Central memory CD8-positive, alpha-beta T cell (primary cell): ENCODE data around the gene ELMOD3.
"Not testable (repeated sequence)": the region's sequence is repeated elsewhere in the genome, so short reads cannot be mapped to it uniquely, and the experiment has no call there.

ENCODE experiments used
- ATAC-seq: fragments of 150-1000 bp; cut with Tn5 transposase; replicated peaks from 2 replicates; pipeline ENCODE4 v1.10.0; 2022; ENCODE audit warnings: mild to moderate bottlenecking, moderate FRiP score, moderate number of reproducible peaks; ENCODE audit not compliant: poor library complexity, severe bottlenecking; ENCODE audit errors: extremely low read depth
- DNase-seq, 2 donors: peaks; one replicate each; pipeline ENCODE4 v3.0.0; 2021; ENCODE audit warnings: low spot score in 2 of 2
- H3K27ac Mint-ChIP-seq: one replicate; pipeline ENCODE4 v1.8.0; 2022; ENCODE audit warnings: low read depth, mild to moderate bottlenecking, moderate library complexity, mixed read lengths
- H3K27me3 Mint-ChIP-seq: one replicate; pipeline ENCODE4 v1.8.0; 2022; ENCODE audit warnings: mixed read lengths
- H3K36me3 Mint-ChIP-seq: one replicate; pipeline ENCODE4 v1.8.0; 2022; ENCODE audit warnings: mild to moderate bottlenecking, moderate library complexity, mixed read lengths; ENCODE audit not compliant: insufficient read depth
- H3K4me1 Mint-ChIP-seq: one replicate; pipeline ENCODE4 v1.8.0; 2022; ENCODE audit warnings: mixed read lengths
- H3K4me3 Mint-ChIP-seq: one replicate; pipeline ENCODE4 v1.8.0; 2022; ENCODE audit warnings: mild to moderate bottlenecking, moderate library complexity, mixed read lengths
- H3K9me3 Mint-ChIP-seq: one replicate; pipeline ENCODE4 v1.8.0; 2022; ENCODE audit warnings: mixed read lengths

Gene ELMOD3

GRCh38 chr2:85400541-85401463 is 46.2 kb downstream of the ELMOD3 start:
- Mint-ChIP-seq H3K36me3 (peaks cover 13% of the 10 kb centered on the region), H3K4me1 (peaks cover 10% of the 10 kb centered on the region), H3K27me3 (no peaks in the 10 kb centered on the region), H3K9me3 (peaks cover 12% of the 10 kb centered on the region), H3K27ac (no peak overlapping the region), H3K4me3 (no peak overlapping the region)
- ATAC-seq: no peak
- no peak for DNase-seq

- Mint-ChIP-seq H3K27ac (no peak overlapping the region), H3K27me3 (no peaks in the 10 kb centered on the region), H3K4me3 (no peak overlapping the region), H3K4me1 (peaks cover 10% of the 10 kb centered on the region), H3K9me3 (peaks cover 12% of the 10 kb centered on the region), H3K36me3 (peaks cover 14% of the 10 kb centered on the region)
- no peak for ATAC-seq
- DNase-seq: no peak
These were observed 46.9 kb downstream of the ELMOD3 start for GRCh38 chr2:85401464-85401805.

GRCh38 chr2:85401844-85402243 is 47.3 kb downstream of the ELMOD3 start:
- no peak for DNase-seq
- ATAC-seq: no peak
- H3K4me3 Mint-ChIP-seq: no peak overlapping the region
- H3K27ac Mint-ChIP-seq: no peak overlapping the region
- peaks cover 12% of the 10 kb centered on the region for H3K9me3 Mint-ChIP-seq
- peaks cover 10% of the 10 kb centered on the region for H3K4me1 Mint-ChIP-seq
- H3K36me3 Mint-ChIP-seq: peaks cover 14% of the 10 kb centered on the region
- H3K27me3 Mint-ChIP-seq: no peaks in the 10 kb centered on the region

- peaks cover 37% of the 10 kb centered on the region for H3K4me1 Mint-ChIP-seq
- H3K27me3 Mint-ChIP-seq: no peaks in the 10 kb centered on the region
These were observed 50.9 kb downstream of the ELMOD3 start for GRCh38 chr2:85405201-85406059.

GRCh38 chr2:85409845-85410583 is 55.4 kb downstream of the ELMOD3 start, which contains the start of gene CAPG:
Gene CAPG (minus strand): TSS chr2:85410366. CDS start chr2:85402145, 8,221 bp downstream.
- peak; percentile 12 for ATAC-seq
- Mint-ChIP-seq H3K9me3 (peaks cover 5% of the 10 kb centered on the region), H3K4me1 (peaks cover 46% of the 10 kb centered on the region), H3K36me3 (peaks cover 10% of the 10 kb centered on the region), H3K4me3 (peak within 1 kb of the TSS; percentile 69), H3K27me3 (peaks cover 9% of the 10 kb centered on the region), H3K27ac (peak within 1 kb of the TSS; percentile 55)
- no peak for DNase-seq

More at GRCh38 chr2:85405201-85406059, 50.9 kb downstream of the ELMOD3 start:
- peak in 1 of 2 donors; percentile 30 for DNase-seq
- Mint-ChIP-seq H3K9me3 (peaks cover 12% of the 10 kb centered on the region), H3K4me3 (peak overlapping the region; percentile 22), H3K36me3 (peaks cover 14% of the 10 kb centered on the region), H3K27ac (no peak overlapping the region)
- peak; percentile 64 for ATAC-seq

DNA sequence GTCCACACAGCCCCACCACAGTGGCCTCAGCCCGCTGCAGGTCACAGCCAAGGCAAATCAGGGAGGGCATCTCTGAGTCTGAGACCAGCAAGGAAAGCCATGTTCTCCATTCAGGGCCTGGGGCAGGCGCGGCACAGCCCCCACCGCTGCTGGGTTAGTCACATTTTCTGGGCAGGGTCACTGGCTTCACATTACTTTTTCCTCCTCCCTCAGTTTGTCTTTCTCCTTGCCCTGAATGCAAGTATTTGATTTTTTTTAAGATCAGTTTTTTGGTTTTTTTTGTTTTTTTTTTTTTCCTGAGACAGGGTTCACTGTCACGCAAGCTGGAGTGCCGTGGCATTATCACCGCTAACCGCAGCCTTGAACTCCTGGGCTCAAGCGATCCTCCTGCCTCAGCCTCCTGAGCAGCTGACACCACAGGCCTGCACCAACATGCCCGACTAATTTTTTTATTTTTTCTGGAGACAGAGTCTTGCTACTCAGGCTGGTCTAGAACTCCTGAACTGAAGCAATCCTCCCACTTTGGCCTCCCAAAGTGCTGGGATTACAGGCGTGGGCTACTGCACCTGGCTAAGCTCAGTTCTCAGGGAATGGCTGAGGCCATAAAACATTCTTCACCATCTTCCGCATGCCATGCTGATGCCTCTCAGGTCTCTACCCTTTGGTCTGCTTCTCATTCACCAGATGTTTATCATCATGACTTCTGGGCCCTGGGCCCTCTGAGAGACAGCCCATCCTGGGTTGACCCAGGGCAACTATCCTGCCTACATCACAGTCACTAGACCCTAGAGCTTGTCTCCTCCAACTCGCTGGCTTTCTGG is 56.2 kb downstream of the ELMOD3 start:
- H3K27ac Mint-ChIP-seq: peak overlapping the region; percentile 55
- H3K36me3 Mint-ChIP-seq: peaks cover 4% of the 10 kb centered on the region
- no peaks in the 10 kb centered on the region for H3K9me3 Mint-ChIP-seq
- peak overlapping the region; percentile 69 for H3K4me3 Mint-ChIP-seq
- peaks cover 46% of the 10 kb centered on the region for H3K4me1 Mint-ChIP-seq
- DNase-seq (no peak), ATAC-seq (no peak)
- peaks cover 9% of the 10 kb centered on the region for H3K27me3 Mint-ChIP-seq

DNA sequence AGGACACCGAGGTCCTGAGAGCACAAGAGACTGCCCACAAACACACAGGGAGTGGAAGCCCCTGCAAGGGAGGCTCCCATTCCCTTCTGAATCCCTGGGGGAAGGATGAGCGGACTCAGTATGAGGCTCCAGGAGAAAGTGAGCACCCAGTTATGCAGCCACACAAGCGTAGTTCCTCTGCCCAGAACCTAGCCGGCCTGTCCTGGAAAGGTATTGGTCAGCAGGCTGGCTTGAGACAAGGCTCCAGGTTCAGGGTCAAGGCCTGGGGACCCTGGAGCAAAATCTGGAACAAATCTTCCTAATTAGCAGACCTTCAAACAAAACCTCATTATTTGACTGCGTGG is 56.8 kb downstream of the ELMOD3 start:
- ATAC-seq (no peak), DNase-seq (no peak)
- H3K27ac Mint-ChIP-seq: peak overlapping the region; percentile 55
- H3K36me3 Mint-ChIP-seq: peaks cover 4% of the 10 kb centered on the region
- peak overlapping the region; percentile 69 for H3K4me3 Mint-ChIP-seq
- peaks cover 47% of the 10 kb centered on the region for H3K4me1 Mint-ChIP-seq
- H3K27me3 Mint-ChIP-seq: peaks cover 9% of the 10 kb centered on the region
- H3K9me3 Mint-ChIP-seq: no peaks in the 10 kb centered on the region

GRCh38 chr2:85413592-85414420 is 59.2 kb downstream of the ELMOD3 start:
- Mint-ChIP-seq H3K9me3 (no peaks in the 10 kb centered on the region), H3K4me1 (peaks cover 36% of the 10 kb centered on the region), H3K4me3 (peak overlapping the region; percentile 60), H3K27me3 (peaks cover 9% of the 10 kb centered on the region), H3K27ac (no peak overlapping the region), H3K36me3 (peaks cover 4% of the 10 kb centered on the region)
- no peak for DNase-seq
- no peak for ATAC-seq

DNA sequence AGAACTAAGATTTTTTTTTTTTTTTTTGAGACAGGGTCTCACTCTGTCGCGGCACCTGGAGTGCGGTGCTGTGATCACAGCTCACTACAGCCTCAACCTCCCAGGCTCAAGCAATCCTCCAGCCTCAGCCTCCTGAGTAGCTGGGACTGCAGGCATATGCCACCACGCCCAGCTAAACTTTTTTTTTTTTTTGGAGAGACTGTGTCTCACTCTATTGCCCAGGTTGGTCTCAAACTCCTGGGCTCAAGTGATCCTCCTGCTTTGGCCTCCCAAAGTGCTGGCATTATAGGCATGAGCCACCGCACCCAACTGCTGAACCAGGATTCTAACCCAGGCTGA is 59.8 kb downstream of the ELMOD3 start:
- H3K9me3 Mint-ChIP-seq, DNase-seq, H3K27me3 Mint-ChIP-seq, ATAC-seq, H3K36me3 Mint-ChIP-seq, H3K27ac Mint-ChIP-seq, H3K4me3 Mint-ChIP-seq: not testable (repeated sequence)
- H3K4me1 Mint-ChIP-seq: peaks cover 36% of the 10 kb centered on the region

GRCh38 chr2:85414761-85415553 is 60.4 kb downstream of the ELMOD3 start:
- DNase-seq: no peak
- Mint-ChIP-seq H3K4me3 (no peak overlapping the region), H3K27ac (no peak overlapping the region), H3K27me3 (peaks cover 9% of the 10 kb centered on the region), H3K4me1 (peaks cover 32% of the 10 kb centered on the region), H3K36me3 (peaks cover 5% of the 10 kb centered on the region), H3K9me3 (no peaks in the 10 kb centered on the region)
- no peak for ATAC-seq
